Islet of Langerhans (tissue), 1 donor: ENCODE data around the gene MYO18B.

Experiments
- FAIRE-seq: peaks from one replicate; lab custom pipeline; 2011; peaks lifted over from hg19 to GRCh38; lab: Jason Lieb, UNC

The MYO18B gene

GRCh38 chr22:25712661-25713400, 29.2 kb upstream of the MYO18B start:
- FAIRE-seq = no peak

- no peak for FAIRE-seq
These were observed 27.9 kb upstream of the MYO18B start for GRCh38 chr22:25714070-25714469.

DNA sequence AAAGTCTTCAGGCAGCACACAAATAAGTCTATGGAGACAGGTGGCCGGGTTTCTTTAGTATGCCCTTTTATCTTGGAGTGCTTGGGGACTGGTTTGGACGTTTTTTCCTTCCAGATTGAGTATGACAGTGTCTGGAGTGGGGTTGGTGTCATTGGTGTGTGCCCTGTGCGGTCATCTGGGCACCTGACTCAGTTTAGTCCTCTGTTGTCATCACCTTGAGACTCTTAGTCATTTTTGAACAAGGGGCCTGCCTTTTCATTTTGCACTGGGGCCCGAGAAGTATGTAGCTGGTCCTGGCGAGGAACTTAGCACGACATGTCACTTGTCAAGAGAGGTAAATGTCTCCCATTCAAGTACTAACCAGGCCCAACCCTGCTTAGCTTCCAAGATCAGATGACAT, 27.2 kb upstream of the MYO18B start:
- no peak for FAIRE-seq

DNA sequence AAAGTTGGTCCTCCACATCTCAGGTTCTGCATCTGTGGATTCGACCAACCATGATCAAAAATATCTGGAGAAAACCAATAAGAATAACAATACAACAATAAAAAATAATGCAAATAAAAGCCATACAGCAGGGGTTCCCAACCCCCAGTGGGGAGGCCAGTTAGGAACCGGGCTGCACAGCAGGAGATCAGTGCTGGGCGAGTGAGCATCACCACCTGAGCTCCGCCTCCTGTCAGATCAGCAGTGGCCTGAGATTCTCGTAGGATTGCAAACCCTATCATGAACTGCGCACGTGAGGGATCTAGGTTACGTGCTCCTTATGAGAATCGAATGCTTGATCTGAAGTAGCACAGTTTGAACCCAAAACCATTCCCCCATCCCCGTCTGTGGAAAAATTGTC, 25.4 kb upstream of the MYO18B start:
- no peak for FAIRE-seq

GRCh38 chr22:25718135-25718840, 23.7 kb upstream of the MYO18B start:
- FAIRE-seq = no peak

- FAIRE-seq = no peak
These were observed 19.8 kb upstream of the MYO18B start for GRCh38 chr22:25722223-25722622.

DNA sequence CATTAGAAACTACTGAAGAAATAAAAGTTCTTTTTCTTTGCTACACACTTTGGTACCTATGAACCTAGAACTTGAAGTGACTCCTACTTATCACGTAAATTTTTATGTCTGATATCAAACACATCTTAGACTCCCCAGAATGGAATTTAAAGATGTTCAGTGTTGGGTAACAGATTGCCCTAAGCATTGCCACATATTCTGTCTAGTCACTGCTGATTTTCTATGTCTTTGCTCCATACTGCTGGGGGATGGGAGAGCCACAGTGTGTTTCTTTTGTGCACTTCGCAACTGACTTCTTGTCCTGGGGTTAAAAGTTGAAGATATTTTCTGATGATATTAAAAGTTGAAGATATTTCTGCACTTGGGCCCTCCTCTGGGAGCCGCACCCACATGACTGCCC, 19.4 kb upstream of the MYO18B start:
- no peak for FAIRE-seq

GRCh38 chr22:25726241-25726640, 15.7 kb upstream of the MYO18B start:
- no peak for FAIRE-seq

GRCh38 chr22:25728071-25728470, 13.9 kb upstream of the MYO18B start:
- no peak for FAIRE-seq

DNA sequence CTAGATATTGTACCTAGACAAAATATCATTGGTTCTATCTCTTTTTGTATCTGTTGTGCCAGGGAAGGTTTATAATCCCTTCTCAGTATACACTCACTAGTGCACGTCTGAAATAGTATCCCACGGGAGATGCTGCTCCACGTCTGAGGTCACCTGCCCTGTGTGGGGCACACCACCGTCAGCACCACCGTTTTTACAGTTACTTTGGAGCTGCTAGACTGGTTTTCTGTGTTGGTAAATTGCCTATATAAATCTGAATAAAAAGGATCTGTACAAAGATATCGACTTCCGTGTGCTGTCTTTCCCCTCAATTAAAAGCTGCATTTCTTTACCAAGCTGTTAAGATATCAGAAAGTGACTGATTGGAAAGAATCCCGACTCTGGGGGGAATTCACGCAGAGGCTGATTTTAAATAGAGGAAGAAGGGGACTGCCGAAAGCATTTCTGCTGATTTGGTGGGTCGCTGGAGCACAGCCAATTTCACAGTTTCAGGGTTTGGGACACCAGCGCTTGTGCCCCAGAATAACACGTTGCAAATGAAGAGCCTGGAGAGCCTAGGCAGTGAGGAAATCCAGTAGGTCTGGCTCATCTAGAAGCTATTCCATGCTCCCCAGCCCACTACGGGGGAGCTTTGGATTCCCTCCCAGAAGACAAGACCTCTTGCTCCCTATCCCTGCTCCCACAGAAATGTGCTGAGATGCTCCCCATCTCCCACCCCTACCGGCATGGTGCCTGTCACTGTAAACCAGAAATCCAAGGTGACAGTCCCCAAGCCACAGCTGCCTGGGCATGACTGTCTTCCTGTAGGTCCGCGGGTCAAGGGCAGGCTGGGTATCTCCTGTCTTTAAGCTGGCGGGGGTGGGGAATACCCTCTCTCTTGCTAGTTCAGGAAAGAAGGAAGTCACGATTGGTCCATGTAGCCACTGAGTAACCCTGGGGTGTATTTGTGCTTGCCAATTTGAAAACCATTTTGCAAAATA, 12.7 kb upstream of the MYO18B start:
- FAIRE-seq = no peak

- no peak for FAIRE-seq
These were observed 6.3 kb upstream of the MYO18B start for GRCh38 chr22:25735650-25736049.

GRCh38 chr22:25736378-25737011, 5.5 kb upstream of the MYO18B start:
- no peak for FAIRE-seq

DNA sequence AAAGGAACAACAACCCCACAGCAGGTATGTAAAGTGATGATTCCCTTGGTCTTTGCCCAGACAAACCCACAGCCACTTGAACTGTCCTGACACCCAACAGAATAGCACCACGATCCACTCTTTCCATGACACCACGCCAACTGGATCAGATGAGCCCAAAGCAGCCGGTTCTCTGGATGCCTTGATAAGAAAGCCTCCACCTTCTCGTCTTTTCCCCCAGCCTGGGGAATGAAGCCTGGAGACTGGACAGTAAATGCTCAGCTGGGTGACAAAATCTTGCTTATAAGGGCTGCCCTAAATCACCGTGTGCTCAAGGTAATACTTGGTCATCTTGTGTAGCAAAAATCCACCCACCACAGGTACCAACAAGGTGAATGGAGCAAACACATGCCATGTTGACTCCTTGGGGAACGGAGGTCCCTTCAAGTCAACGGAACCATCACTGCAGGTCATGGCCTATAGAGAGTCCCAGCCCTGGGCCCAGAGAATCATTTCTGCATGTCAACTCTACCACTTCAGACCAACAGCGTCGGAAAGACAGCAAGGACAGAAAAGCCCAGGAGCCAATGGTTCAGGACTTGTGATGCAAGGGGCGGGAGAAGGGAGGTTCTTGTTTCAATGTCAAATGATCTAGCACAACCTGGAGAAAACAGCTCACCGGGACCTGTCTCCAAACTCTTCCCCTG, 2.2 kb upstream of the MYO18B start:
- FAIRE-seq = no peak

DNA sequence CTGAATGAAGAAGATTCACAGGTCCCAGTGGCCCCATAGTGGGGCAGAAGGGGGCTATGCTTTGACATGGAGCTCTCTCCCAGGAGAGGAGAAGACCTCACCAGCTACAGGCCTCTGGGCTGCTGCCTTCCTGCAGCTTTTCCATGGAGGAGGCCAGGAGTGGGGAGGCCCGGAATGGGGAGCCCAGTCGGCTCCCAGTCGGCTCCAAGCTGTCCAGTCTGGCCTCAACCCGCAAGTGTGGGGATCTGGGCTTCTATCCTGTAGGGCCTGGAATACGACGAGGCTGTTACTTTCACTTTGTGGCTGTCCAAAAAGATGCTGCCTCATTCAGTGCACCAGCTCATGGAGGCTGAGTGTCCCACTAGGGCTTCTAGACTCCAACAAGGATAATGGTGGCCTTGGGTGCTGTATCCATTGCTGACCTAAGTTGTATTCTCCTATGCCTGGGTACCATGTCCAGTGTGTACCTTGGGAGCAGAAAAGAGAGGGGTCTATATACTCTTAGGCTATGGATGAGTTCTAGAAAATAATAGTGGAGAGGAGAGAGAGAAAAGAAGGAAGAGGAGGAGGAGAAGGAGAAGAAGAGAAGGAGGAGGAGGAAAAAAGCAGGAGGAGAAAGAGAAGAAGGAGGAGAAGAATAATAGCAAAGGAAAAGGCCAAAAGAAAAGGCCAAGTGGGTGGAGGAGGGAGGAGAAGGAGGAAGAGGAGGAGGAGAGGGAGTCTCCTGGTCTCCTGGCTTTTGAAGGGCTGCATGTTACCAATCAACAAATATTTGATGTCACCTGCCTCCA, 1.1 kb downstream of the MYO18B start:
- FAIRE-seq = no peak

DNA sequence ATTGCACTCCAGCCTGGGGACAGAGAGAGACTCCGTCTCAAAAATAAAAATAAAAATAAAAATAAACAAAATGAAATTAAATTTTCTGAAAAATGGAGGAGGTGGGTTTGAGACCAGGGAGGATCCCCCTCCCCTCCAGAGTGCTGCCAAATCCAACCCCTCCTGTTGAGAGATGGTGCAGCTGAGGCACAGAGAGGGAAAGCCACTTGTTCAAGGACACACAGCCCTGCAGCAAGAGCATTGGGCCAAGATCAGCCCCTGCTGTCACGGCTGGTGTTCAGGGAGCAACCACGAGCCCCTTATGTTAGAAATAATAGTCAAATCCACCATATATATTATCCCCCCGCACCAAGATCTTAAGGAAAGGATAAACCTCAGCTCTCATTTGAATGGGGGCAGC, 2.7 kb downstream of the MYO18B start:
- FAIRE-seq = no peak

GRCh38 chr22:25745341-25746011, 3.5 kb downstream of the MYO18B start:
- FAIRE-seq = no peak

DNA sequence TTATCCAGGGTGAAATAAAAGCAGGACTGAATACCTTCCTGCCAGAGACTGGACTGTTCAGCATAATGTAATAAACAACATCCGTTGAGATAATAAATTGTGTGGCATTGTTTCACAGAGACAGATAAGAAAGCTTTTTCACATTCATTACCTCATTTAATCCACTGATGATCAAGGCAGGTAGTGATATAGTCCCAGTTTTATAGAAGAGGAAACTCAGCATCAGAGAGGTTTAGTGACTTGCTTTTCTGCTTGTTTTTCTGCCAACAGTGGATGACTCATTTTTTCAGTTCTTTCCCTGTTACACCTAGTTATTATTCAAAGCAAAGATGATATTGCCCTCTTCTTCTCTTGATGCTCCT, 4.0 kb downstream of the MYO18B start:
- no peak for FAIRE-seq

DNA sequence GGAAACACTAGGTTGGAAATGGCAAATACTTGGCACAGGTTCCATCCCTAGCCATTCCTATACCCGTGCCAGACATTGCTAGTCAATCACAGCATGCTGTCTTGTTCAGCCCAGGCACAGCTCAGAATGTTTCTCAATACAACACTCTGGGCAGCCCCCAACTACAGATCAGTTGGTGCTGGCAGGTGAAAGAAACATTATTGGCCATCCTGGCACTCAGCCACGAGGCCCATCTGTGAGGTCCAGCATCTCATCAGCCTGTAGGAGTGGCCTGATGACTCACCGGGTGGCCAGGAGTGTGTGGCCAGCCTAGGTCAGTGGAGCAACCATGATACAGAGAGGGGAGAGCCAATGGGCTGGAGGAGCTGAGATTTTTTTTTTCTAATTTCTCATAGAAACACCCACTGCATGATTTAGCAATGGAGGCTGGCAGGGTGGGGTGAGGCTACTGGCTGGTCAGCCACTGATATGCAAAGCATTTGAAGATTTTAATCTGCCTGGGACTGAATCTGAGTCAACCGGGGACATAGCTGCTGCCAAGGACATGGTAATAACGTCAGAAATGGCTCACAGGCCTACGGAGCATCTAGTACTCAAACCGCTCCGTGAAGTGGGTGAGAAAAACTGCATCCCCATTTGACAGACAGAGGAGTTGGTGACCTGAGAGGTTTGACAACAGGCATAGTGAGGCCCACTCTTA, 5.4 kb downstream of the MYO18B start:
- FAIRE-seq = no peak

DNA sequence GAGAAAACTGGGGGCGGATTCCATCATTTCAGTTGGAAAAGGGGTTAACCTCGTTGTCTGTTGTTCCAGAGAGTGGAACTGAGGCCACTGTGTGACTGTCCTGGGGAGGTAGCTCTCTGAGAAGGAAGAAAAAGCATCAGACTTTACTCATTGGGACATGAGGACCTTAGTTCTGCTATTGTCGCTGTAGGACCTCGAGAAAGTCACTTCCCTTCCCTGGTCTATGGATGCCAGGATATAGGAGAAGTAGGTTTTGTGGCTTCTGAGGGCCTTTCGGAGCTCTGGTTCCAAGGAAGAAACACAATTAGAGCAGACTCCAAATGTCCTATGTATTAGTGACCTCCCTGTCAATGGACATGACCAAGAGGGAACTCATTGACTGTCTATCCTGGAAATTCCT, 6.2 kb downstream of the MYO18B start:
- no peak for FAIRE-seq

- FAIRE-seq = no peak
These were observed 6.7 kb downstream of the MYO18B start for GRCh38 chr22:25748704-25749103.
